ENCODE results near the gene FNTB.
"Not testable (repeated sequence)": the region's sequence is repeated elsewhere in the genome, so short reads cannot be mapped to it uniquely, and the experiment has no call there.

The FNTB gene

DNA sequence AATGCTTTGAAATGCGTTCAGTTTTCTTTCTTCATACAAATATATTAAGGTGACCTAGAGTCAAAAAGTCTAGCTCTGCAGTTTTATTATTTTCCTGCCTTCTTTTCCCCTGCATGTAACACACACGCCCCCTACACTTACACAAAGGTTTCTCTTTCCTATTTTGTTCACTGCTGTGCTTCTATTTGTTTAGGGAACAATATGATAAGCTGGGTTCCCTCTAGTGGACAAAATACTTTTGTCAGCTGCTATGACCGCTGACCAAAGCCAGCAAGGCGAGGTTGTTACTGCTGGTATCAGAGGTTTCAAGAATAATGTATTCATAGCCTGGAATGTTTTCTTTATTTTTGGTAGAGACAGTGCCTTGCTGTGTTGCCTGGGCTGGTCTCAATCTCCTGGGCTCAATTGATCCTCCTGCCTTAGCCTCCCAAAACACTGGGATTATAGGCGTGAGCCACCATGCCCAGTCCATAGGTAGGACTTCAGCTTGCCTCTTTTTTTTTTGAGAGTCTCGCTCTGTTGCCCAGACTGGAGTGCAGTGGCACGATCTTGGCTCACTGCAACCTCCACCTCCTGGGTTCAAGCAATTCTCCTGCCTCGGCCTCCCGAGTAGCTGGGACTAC lies 33.4 kb downstream of the FNTB start:
- DNase-seq, result peak; percentile 19

DNA sequence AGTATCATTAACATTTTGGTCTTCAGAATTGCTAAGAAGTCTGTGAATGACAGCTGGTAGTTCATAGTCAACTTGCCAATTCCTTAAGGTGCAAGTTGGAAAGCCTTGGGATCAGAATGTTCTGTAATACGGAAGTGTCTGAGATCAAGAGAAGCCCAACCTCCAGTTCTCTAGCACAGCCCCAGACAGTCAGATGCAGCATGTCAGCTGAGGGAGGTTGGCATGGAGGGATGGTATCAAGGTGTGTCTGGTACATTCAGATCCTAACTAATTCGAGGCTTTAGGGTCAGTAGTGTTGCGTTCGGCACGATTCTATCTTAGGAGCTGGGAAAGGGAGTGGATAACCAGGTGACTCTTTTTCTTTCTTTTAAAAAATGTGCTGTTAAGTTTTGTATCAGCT lies 38.3 kb downstream of the FNTB start:
- no peak for DNase-seq

DNA sequence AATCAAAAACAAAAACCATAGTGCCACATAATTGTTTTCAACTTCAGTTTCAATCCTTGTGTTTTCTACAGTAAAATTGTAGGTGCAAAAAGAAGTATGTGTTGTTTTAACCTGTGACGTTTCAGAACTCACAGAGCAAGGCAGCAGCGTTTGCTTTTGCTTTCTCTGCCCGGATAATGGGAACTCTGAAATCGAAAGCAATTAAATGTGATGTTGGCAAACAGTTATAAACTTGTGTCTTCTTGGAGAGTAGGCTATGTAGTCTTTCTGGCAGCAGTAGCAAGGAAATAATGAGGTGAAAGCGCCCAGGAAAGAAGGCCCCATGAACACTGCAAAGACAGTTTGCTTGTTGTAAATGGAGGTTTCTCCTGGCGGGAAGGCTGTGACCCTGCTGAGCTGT lies 39.1 kb downstream of the FNTB start:
- DNase-seq, result no peak

DNA sequence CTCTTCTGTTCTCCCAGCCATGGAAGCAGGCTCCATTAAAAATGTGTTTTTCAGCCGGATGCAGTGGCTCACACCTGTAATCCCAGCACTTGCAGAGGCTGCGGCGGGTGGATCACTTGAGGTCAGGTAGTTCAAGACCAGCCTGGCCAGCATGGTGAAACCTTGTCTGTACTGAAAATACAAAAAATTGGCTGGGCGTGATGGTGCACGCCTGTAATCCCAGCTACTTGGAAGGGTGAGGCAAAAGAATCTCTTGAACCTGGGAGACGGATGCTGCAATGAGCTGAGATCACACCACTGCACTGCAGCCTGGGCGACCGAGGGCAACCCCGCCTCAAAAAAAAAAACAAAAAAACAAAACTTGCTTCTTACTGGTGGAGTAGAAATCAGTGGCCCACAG lies 39.8 kb downstream of the FNTB start:
- no peak for DNase-seq

DNA sequence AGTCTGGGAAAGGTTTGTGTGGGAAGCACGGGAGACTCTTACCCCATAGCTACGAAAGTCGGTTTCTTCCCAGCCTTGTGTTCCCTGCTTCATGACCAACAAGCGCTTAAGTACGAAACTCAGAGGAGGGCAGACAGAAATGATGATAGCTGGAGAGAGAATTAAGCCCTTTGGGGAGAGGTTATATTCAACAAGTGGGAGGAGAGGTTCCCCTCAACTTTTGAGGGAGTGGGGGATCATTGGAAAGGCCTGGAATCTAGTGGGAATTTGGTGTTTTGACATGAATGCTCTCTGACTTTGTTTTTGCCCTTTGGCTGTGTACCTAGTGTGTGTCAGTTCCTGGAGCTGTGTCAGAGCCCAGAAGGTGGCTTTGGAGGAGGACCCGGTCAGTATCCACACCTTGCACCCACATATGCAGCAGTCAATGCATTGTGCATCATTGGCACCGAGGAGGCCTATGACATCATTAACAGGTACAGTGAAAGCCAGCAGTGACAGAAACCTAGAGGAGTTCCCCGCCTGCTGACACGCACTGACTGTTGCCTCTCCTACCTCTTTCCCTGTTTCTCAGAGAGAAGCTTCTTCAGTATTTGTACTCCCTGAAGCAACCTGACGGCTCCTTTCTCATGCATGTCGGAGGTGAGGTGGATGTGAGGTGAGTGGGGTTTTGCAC lies 40.6 kb downstream of the FNTB start:
- DNase-seq, result no peak

DNA sequence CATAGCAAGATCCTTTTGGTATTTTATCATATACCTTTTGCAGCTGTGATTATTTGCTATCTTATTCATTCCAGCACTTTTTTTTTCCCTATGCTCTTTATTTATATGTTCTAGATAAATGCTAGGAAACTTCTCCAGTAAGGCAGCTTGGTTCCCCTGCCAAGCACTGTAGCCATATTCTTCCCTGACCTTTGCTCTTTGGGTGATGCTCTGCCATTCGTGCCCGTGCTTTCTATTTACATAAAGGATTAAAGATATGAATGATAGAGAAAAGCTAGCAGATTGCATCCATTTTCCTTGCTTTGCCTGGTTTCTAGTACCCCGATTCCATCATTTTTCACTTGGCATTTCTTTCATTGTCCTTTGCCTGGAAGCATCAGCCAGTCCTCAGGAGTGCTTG lies 42.2 kb downstream of the FNTB start:
- no peak for DNase-seq

DNA sequence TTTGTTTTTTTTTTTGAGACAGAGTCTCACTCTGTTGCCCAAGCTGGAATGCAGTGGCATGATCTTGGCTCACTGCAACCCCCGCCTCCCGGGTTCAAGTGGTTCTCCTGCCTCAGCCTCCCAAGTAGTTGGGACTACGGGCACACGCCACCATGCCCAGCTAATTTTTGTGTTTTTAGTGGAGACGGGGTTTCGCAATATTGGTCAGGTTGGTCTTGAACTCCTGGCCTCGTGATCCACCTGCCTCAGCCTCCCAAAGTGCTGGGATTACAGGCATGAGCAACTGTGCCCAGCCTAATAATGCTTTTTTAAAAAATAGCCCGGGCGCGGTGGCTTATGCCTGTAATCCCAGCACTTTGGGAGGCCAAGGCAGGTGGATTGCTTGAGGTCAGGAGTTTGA lies 44.6 kb downstream of the FNTB start:
- not testable (repeated sequence) for DNase-seq

DNA sequence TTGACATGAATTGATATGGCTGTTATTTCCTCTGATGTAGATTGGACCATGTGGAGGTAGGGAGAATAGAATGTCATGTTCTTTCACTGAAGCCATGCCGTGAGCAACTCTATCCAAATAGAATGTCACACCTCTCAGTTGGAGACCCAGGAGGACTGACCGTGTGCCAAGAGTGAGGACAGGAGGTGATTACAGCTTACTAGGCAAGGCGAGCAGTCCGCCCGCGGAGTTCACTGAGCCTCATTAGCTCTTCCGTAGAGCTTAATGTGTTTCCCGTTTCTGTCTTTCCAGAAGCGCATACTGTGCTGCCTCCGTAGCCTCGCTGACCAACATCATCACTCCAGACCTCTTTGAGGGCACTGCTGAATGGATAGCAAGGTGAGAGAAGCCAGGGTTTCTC lies 45.6 kb downstream of the FNTB start:
- DNase-seq, result no peak

DNA sequence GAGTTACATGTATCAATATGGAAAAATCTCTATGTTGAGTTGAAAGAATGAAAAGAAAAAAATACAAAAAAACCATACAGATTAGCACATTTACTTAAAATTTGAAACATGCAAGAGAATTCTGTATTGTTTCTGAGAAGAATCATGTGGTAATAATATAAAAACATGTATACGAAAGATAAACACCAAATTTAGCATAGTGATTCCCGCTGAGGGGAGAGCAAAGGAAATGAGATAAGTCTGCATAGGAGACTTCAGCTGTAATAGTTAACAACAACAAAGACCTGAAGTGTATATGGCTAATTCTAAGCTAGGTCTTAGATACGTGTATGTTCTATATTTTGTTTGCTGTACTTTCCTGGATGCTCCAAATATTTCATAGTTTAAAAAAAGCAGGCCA lies 46.5 kb downstream of the FNTB start:
- DNase-seq, result no peak

DNA sequence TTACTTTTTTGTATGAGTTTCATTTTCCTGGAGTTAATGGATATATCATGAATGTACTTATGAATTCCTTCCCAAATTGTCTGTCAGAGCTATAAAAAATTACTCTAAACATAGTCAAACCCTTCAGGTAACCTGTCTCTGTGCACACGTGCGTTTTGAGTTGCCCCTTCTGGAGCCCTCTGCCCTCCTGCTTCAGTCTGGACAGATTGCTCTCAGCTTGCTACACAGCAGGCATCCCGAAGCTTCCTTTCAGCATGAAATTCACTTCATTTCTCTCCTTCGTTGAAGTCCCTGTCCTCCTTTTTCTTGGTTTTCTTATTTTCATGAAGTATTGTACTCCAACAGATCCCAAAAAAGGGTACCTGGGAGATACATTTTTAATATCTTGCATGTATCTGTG lies 47.3 kb downstream of the FNTB start:
- no peak for DNase-seq

DNA sequence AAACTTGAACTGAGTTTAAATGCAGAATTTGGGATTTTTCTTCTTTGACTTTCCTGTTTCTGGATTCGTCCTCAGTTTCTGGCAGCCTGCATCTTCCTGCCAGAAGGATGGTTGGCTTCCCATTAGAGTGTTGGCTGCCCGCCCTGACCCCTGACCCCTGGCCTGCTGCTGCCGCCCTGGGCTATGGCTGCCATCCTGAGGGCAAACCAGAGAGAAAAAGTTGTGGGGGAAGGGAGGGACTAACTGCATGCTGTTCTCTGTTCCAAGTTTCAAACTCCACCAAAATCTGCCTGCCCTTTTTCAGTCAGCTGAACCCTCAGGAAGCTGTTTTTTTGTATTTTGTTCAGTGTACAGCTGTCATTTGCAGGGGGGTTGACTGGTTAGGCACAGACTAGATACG lies 48.4 kb downstream of the FNTB start:
- DNase-seq, result no peak

DNA sequence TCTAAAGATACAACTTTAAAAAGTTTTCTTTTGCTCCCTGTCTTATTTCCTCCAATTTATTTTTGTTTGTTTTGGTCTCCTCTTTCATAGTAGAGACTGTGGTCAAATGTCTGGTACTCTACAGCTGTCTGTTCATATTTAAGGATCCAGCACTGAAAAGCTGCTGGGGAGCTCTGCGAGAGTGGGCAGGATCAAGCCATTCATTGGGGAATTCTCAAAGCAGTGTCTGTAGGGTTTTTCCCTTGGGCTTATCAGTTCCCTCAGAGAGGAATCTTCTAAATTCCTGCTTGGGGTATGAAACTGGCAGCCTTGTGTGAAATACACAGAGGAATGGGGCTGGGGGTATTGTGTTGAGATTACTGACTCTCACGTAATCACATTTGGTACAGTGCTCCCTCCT lies 52.3 kb downstream of the FNTB start:
- no peak for DNase-seq

DNA sequence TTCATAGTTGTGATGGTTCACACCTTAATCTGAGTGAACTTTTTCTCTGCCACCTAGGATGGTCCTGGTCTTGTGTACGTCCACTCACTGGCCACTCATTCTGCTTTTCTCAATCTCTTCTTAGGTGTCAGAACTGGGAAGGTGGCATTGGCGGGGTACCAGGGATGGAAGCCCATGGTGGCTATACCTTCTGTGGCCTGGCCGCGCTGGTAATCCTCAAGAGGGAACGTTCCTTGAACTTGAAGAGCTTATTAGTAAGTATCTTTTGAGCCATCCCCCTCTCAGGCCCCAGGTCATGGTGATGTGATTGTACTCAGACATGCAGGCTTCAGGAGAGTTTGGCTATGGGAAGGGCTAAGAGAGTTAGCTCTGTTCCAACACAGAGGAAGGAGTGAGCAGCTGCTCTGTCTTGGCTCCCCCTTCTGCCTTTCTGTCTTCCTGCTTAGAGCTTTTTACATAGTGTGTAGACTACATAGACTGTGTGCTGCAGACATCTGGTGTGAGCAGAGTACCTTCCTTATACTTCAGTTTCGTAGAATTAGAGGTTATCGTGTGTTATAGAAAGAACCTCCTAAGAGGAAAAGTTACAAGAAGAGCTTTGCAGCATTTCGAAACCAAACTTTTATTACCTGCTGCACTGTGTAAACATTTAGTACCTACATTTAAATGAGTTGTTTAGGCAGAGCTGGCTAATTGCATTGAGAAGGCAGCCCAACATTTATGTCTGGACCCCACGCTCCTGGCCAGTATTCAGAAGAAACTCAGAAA lies 54.2 kb downstream of the FNTB start:
- no peak for DNase-seq

DNA sequence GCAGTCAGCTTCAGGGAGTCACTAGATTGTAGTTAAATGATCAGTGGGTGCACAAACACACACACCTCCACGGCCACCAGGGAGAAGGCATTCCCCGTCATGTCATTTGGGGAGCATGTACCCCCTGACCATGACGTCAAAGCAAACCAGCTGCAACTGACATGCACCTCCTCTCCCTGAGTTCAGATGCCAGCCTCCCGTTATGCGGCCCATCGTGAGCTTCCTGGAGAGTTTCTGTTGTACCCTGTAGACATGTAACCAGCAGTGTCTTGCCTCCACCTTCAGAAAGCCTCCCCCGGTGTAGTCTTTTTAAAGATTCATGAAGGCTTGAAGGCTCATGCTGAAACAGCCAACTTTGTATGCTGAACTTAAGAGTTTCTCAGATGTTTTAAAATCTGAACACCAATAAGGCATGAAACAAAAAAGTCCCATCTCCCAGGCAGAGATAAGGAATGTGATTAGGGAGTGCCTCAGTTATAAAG lies 54.8 kb downstream of the FNTB start:
- DNase-seq, result no peak

DNA sequence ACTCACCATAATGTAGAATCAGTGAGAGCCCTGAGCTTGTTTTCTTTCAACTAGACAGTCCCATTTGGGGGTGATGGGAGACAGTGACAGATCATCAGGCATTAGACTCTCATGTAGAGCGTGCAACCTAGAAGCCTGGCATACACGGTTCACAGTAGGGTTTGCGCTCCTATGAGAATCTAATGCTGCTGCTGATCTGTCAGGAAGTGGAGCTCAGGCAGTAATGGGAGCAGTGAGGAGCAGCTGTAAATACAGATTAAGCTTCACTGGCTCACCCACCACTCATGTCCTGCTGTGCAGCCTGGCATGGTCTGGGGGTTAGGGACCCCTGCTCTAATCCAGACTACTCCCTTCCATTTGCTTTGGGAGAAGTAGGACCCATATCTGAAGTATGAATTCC lies 55.6 kb downstream of the FNTB start:
- no peak for DNase-seq

DNA sequence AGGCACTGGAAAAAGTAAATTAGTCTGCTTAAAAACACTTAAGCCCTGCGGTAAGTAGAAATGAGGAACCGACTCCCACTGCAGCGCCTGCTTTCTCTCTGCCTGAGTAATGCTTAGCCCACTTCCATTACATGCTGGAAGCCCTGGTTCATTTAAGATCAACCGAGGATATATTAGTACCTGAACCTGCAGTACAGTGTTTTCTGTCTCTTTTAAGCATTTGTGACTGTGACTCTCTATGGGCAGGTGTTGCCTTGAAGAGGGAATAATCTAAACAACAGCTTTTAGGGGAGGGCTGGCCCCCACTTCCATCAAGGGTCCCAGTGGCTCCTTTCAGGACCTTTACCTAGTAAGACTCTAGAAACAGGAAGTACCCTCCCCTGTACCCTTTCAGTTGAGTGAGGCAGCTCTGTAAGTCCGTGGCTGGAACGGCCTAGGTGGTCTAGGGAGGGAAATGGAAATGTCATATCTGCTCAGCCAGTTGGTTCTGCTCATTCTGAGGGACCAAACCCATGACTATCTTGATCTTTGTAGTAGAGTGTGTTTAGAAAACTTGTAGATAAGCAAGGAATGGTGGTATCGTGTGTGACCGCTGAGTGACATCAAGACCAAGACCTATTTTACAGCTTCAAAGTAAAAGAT lies 56.2 kb downstream of the FNTB start:
- DNase-seq, result no peak

DNA sequence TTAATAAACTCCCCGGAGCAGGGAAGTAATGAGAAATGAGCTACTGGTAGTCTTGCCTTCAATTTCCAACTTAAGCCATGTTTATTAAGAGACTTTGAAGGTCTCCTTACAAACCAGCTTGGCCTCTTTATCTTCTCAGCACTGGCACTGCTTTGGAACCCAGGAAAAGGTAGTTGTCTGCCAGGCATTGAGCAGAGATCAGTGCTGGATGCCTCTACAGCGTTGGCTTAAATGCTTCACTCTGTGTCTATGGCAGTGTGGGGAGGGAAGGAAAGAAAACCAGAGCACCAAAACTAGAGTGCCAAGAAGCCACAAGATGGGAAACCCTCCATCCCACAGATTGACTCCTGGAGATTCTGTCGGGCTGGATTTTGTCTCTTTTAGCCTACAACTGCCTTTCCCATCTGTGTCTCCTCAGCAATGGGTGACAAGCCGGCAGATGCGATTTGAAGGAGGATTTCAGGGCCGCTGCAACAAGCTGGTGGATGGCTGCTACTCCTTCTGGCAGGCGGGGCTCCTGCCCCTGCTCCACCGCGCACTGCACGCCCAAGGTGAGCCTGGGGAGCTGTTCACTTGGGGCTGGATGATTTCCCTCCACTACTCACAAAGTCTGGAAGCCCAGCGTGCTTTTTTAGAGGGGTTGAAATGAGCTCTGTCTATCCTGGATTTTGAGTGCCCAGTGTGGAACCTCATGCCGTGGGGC lies 57.3 kb downstream of the FNTB start:
- DNase-seq, result no peak

DNA sequence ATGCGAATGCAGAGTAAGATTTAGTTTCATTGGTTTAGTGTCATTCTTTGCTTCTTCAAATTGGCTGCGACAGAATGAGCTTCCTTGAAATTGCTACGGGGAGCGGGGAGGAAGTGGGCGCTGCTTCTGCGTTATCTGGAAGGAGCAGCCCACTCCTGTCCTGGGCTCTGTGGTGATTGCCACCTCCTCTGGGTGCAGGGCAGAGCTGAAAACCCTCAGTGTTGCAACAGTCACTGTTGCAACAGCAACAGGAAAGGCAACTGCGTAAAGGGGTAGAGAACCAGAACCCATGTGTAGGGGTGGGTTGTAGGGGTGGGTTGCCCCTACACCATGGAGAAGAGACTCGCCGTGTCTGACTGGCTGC lies 57.9 kb downstream of the FNTB start:
- no peak for DNase-seq

DNA sequence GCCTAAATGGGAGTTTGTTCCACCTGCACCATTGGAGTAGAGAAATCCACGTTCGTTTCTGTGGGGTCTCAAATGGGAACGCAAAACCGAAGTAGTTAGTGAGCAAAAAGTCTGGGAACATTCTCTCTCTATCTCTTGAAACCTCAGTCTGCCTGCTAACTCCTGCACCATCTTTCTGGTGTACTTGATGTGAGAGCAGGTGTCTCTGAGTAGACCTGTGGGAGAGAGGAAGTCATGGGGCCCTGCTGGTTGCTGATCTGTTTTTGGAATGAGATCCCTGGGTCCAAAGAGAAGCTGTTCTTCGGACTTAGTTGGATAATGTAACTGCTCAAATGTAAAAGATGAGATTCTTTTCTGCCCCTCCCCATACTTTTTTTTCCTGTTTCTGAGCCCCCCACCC lies 58.3 kb downstream of the FNTB start:
- no peak for DNase-seq

DNA sequence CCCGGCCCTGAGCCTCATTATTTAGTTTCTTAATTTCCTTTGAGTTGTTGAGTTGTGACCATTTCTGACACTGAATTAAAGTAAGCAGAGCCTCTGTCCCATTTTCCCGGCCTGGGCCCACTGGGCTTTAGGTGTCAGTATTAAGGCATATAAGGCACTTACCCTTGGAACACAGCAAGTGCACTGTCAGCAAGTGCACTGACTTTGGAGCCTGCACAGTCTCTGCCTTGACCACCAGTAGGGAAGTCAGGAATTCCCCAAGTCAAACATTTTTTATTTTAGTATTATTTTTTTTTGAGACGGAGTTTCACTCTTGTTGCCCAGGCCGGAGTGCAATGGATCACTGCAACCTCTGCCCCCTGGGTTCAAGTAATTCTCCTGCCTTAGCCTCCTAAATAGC lies 59.0 kb downstream of the FNTB start:
- DNase-seq, result no peak

DNA sequence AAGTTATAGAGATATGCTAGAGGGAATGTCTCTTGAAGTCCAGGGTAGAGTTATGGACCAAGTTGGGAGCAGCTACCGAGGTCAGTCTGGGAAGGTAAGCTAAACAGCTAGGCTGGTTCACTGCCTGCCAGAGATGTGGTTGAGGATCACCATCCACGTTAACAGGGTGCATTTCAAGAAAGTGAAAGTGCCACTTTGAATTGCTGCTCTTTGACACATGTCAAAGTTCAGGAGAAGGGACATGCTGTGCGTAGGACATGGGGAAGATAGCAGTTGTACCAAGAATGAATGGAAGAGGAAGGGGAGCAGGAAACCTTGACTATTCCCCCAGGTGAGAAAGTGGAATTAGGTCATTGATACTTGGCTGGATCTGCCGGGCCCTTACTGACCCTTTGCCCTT lies 66.1 kb downstream of the FNTB start:
- DNase-seq, result no peak

DNA sequence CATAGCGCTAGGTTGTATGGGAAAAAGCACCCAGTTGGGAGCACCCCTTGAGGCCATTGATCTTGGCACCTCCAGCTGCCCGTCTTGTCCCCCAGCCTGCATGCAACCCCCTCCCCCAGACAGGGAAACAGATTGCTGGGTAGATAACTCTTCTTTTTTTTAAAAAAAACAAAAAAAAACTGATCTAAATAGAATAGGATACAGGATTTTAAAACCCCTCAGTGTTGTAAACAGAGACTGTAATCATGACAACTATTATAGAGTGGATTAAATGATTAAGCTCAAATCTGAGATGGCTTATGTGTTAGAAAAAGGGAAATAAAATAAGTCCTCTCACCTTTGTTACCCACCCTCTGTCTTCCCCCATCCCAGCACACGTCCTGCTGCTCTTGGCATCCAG lies 66.8 kb downstream of the FNTB start:
- no peak for DNase-seq

DNA sequence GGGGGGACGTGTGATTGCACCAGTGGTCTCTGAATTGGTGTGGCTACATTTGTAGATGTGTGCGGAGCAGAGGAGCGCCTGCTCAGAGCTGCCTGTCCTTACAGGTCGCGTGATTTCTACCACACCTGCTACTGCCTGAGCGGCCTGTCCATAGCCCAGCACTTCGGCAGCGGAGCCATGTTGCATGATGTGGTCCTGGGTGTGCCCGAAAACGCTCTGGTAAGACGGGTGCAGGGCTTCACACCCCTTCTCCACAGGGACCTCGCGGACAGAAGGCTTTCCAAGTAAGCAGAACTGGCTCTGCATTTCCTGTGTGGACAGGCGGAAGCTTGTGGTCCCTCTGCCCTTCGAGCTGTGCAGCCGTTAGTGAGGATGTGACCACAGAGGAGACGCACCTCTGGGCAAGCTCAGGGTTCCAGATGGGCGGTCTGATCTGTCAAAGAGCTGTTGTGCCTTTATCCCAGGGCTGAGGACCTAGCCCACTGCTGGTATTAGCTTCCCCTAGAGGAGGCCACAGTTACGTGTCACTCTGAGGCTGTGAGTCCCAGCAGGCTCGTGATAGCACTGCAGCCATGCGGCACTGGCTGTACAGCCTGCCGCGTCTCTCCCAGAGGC lies 67.9 kb downstream of the FNTB start:
- no peak for DNase-seq
